GM19351 (cell line): Measurements from ENCODE around the gene RASSF6.
"Not testable (repeated sequence)": the region's sequence is repeated elsewhere in the genome, so short reads cannot be mapped to it uniquely, and the experiment has no call there.

Source experiments
- ATAC-seq: cut with Tn5 transposase; IDR thresholded peaks from one replicate; pipeline ENCODE4 v1.9.1; 2021; ENCODE audit warnings: mild to moderate bottlenecking, moderate library complexity; ENCODE audit not compliant: unreplicated experiment

The RASSF6 gene

GRCh38 chr4:73620115-73620792, at the start of gene RASSF6:
RASSF6 (minus strand) TSS chr4:73620436; CDS start chr4:73611795, 8,641 bp downstream.
- peak; percentile 83 for ATAC-seq

GRCh38 chr4:73669410-73670183, 49.4 kb upstream of the RASSF6 start:
- ATAC-seq = peak; percentile 12

GRCh38 chr4:73668782-73669201, 48.6 kb upstream of the RASSF6 start:
- peak; percentile 90 for ATAC-seq

GRCh38 chr4:73665924-73666323, 45.7 kb upstream of the RASSF6 start:
- not testable (repeated sequence) for ATAC-seq

GRCh38 chr4:73664470-73664869, 44.2 kb upstream of the RASSF6 start:
- no peak for ATAC-seq

GRCh38 chr4:73663576-73663975, 43.3 kb upstream of the RASSF6 start:
- ATAC-seq = no peak

GRCh38 chr4:73662709-73663546, 42.7 kb upstream of the RASSF6 start:
- peak; percentile 90 for ATAC-seq

GRCh38 chr4:73661646-73662119, 41.4 kb upstream of the RASSF6 start:
- ATAC-seq = no peak

- no peak for ATAC-seq
These were observed 40.6 kb upstream of the RASSF6 start for GRCh38 chr4:73660808-73661207.

GRCh38 chr4:73653695-73654106, 33.5 kb upstream of the RASSF6 start:
- ATAC-seq = peak; percentile 75

GRCh38 chr4:73650250-73650649, 30.0 kb upstream of the RASSF6 start:
- no peak for ATAC-seq

- ATAC-seq = no peak
These were observed 28.2 kb upstream of the RASSF6 start for GRCh38 chr4:73648478-73648877.

- ATAC-seq = no peak
These were observed 25.9 kb upstream of the RASSF6 start for GRCh38 chr4:73646117-73646516.

- no peak for ATAC-seq
These were observed 11.5 kb upstream of the RASSF6 start for GRCh38 chr4:73631565-73632226.

- not testable (repeated sequence) for ATAC-seq
These were observed 8.6 kb upstream of the RASSF6 start for GRCh38 chr4:73628834-73629233.

- ATAC-seq = no peak
These were observed 1.1 kb upstream of the RASSF6 start for GRCh38 chr4:73621357-73621756.

- ATAC-seq = no peak
These were observed 890 bp downstream of the RASSF6 start for GRCh38 chr4:73619346-73619745.

- ATAC-seq = no peak
These were observed 3.0 kb downstream of the RASSF6 start for GRCh38 chr4:73617256-73617655.

- no peak for ATAC-seq
These were observed 4.6 kb downstream of the RASSF6 start for GRCh38 chr4:73615613-73616012.

GRCh38 chr4:73614311-73614867, 5.8 kb downstream of the RASSF6 start:
- ATAC-seq = no peak
